CD4-positive, alpha-beta T cell treated with Interleukin-4 for 1 hour (primary cell): ENCODE data around the gene SUSD4.

Experiments
- DNase-seq, 2 donors: peaks; one replicate each; pipeline ENCODE4 v3.0.0-alpha.2; 2020 to 2022

SUSD4 gene

DNA sequence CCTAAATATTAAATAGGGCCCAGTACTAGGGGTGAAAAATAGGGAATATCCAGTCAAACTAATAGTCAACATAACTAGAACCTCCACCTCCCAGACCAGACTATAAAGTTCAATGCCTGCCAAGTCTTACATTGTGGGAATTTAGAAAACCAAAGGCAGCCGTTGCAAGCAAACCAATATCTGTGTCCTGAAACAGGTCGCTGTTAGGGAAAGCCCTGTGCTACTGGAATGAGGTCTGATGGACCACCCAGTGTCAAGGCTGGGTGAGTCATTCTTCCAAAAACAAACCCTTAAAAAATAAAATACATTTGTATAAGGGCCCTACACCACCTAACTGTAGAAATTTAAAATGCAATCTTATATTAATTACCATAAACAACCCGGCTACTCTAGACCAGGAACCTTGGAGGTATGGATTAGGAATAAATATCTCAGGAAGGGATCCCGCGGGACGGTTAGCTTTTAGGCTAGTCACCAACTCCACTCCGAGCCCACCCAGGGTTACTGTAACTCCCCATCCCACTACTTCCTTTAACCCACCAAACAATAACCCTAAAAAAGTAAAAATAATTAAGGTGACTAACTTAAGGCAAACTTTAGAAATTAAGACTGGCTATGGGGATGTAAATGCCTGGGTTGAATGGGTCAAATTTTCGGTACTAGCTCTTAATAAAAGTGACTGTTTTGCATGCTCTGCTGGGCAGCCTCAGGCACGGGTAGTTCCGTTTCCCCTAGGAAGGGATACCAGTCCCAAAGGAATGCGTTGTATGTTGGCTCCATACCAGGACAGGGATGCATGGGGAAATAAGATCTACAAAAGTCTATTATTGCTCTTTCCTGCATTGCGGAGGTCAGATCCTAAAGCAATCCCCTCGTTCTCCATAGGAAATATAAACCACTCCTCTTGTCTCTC lies 155.6 kb downstream of the SUSD4 start:
- no peak for DNase-seq

DNA sequence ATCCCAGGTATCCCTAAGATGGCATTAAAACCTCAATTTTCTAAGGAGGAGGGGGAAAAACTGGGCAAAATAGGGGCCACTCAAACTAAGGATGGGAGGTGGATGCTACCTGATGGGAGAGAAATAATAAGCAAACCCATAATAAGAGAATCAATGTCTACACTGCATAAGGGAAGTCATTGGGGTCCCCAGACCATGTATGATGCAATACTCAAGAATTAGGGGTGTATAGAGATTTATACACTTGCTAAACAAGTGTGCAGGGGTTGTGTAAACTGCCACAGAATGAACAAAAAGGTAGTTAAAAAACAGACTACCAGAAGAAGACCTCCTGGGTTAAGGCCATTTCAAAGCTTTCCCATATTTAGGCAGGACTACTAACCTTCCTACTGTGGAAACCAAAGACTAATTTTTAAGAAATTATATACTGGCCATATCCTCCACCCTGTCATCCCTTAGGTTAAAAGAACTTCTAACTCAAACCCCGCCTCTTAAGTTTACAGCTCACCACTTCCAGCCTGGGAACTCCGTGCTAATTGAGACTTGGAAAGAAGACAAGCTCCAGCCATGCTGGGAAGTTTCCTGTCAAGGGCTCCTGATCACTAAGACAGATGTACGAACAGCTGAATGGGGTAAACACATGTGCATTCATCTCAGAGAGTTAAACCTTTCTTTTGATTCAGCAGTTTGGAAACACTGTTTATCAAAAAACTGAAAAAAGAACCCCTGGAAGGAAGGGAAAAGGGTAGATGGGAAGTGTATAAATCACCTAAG lies 156.5 kb downstream of the SUSD4 start:
- DNase-seq, result no peak

DNA sequence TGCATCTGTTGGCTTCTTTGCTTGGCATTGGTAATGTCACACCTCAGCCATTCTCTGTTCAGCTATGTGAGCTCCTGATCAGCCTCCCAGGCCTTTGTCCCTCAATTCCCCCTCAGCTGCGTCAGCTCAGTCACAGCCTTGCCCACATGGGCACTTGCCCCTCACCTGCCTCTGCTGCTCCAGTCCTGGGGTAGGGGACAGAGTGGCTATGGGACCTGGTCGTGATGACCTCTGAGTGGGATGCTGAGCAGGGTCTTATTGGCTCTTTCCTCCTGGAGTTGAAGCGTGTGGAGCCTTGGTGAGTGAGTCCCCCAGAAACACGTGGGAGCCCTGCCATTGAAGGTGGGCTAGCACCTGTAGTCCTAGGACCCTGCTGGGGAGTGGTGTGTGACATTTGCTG lies 159.6 kb downstream of the SUSD4 start:
- DNase-seq, result no peak

DNA sequence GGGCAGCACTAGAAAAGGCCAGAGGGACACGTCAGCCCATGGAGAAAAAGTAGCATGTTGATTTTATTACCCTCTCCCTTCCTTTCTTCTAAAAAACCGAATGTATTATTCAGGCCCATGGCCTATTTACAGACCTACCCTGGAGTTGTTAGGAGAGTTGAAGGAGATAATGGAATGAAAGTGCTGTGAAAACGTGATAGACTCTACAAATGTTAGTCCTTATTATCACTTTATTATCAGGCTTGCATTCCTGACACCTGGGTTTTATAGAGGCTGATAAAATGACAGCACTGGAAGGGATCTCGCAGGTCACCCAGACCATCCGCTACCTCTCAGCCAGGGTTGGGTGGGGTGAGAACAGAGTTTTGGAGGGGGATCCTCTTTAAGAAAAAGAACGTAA lies 160.3 kb downstream of the SUSD4 start:
- no peak for DNase-seq

DNA sequence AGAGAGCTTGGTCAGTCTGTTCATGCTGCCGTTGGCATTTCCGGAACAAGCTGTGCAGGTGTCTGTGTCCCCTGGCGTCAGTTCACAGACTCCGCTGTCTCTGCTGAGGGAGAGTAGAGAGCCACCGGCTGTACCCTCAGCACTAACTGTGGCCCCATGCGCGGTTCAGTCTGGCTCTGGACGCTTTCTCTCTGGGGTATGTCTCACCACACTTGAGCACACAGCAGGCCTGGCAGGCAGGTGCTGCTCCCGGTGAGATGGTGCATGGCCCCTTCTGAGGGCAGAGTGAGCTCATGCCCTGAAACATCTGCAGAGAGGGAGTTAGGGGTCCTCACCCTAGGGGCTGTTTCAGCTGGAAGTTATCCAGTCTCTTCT lies 161.0 kb downstream of the SUSD4 start:
- no peak for DNase-seq

DNA sequence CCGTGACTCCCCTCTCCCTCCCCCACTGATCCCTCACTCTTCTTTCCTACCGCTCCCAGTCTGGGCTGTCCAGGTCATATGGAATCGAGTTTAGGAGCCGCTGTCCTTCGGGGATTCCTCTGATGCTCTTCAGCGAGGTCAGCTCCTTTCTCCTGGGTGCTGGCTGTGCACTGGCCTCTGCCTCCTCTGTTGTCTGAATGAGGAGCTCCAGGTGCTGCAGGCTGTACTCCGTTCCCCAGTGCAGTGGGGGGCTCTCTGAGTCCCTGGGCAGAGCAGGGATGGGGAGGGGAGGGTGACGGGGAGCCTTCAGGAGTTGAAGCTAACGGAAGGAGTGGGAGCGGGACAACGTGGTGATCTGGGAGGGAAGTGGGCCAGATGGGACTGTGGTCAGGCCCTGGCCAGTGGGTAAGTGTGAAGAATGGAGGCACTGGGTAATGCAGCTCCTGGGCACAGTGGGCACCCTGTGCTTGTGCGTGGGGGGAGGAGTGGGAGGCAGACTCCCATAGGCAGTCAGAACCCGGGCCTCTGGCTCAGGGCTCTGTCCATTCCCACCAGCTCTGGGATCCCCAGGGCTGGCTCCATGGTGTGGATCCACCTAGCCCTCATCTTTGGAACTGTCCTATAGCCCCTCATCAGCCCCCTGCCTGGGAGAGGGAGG lies 161.5 kb downstream of the SUSD4 start:
- no peak for DNase-seq

DNA sequence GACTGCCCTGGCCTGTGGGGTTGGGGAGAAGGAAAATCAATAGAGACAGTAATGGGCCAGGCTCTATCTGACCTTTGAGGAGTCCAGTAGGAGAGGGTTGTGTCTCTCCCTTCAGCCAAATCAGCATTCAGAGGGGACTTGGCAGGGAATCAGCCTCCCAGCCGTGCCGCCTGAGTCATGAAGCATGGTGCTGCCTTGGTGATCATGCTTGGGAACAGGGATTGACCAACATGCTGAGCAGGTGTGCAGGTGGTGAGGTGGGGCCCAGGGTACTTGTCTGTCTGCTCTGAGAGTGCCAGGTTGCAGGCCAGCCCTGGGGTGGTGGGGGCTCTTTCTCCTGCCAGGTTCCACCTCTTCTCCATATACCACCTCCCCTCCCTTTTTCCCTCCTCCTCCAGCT lies 162.0 kb downstream of the SUSD4 start:
- DNase-seq, result no peak

DNA sequence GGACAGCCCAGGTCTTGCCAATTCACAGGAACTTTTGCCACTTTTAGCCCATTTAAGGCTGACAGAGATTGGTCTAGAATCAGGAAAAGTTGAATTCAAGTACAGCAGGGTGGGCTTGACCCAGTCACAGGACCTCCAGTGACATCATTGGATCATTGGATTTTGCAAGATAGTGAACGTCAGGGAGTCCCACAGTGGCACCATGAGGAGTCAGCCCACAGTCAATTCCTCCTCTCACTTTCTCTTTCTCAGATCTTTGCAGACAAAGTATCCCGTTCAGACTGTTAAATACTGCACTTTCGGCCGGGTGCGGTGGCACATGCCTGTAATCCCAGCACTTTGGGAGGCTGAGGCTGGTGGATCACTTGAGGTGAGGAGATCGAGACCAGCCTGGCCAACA lies 163.1 kb downstream of the SUSD4 start:
- DNase-seq, result no peak

DNA sequence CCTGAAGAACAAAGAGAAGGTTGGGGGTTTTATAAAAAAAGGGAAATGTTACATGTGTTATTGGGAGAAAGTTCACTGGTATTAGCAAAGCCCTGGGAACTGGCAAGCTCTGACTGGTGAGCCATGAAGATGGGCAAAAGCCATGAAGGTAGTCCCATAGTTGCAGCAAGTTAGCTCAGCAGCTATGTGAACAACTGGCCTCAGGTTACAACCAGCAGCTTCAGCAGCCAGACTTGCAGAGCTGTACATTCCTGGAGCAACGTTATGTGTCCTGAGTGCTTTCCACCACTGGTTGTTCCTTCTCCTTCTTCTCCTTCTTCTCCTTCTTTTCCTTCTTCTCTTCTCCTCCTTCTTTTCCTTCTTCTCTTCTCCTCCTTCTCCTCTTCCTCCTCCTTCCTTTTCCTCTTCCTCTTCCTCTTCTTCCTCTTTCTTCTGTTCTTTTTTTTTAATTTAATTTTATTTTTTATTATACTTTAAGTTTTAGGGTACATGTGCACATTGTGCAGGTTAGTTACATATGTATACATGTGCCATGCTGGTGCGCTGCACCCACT lies 164.8 kb downstream of the SUSD4 start:
- no peak for DNase-seq

DNA sequence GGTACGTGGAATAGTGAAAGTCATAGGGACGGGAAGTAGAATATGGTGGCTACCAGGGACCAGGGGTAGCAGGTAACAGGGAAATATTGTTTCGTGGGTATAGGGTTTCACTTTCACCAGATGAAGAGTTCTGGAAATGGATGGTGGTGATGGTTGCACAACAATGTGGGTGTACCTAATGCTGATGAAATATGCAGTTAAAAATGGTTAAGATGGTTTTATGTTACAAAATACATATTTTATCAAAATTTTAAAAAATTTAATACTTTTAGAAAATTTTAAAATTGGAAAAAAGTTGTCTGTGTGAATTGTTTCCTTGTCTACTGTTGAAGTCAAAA lies 165.4 kb downstream of the SUSD4 start:
- no peak for DNase-seq

DNA sequence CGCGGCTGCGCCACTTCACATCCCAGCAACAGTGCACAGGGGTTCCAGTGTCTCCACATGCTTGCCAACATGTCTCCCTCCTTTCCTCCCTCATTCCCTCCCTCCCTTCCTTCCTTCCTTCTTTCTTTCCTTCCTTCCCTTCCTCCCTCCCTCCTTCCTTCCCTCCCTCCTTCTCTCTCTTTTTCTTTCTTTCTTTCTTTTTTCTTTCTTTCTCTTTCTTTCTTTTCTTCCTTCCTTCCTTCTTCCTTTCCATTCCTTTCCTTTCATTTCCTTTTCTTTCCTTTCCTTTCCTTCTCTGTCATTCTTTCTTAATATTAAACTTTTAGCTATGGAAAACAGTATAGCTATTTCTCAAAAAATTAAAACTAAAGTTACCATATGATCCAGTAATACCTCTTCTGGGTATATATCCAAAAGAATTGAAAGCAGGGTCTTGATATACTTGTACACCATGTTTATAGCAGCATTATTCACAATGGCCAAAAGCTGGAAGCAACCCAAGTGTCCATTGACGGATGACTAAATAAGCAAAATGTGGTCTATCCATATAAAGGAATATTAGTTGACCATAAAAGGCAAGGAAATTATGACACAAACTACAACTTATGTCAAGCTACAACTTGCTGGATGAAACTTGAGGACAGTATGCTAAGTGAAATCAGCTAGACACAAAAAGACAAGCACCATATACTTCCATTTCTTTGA lies 165.9 kb downstream of the SUSD4 start:
- DNase-seq, result no peak

DNA sequence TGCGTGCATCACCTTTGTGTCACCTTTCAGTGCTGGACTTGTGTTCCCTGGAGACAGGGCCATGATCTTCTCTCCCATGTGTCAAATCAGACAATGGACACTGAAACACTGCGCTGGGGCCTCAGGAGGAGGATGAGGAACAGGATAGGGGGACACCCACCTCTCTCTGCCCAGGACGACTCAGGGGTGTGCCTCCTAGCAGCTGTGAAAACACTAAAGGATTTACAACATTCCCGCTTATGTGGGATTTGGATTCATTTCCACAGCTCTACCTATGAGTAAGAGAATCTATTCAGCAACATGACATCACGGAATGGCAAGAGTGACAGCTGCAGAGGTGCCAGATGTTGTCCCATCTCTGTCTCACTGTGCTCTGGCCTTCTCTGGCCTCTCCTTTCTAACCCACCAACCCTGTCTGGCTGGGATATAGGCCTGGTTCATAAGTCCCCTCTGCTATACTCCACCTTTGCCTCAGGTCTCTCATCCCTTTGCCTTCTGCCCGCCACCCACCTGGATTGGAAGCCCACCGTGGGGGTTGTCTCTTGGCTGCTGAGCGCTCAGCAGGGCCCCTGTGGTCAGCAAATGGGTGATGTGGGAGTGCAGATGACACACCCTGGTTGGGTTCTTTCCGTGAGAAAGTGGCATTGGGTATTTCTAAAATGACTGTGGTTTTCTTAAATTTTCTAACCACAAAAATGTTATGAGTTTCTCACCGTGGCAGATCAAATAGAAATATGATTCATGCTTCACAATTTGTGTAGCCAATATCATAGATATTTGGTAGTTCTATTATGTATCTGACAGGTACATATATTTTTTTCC lies 173.9 kb downstream of the SUSD4 start:
- DNase-seq, result peak; percentile 21 to 59

DNA sequence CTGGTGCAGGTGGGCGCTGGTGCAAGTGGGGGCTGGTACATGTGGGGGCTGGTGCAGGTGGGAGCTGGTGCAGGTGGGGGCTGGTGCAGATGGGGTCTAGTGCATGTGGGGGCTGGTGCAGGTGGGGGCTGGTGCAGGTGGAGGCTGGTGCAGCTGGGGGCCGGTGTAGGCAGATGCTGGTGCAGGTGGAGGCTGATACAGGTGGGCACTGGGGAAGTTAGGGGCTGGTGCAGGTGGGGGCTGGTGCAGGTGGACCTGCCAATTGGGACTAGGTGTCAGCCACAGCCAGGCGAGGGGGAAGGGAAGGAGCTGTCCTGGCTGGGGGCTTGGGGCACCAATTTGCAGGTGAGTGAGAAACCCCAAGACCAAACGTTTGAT lies 174.5 kb downstream of the SUSD4 start:
- no peak for DNase-seq

DNA sequence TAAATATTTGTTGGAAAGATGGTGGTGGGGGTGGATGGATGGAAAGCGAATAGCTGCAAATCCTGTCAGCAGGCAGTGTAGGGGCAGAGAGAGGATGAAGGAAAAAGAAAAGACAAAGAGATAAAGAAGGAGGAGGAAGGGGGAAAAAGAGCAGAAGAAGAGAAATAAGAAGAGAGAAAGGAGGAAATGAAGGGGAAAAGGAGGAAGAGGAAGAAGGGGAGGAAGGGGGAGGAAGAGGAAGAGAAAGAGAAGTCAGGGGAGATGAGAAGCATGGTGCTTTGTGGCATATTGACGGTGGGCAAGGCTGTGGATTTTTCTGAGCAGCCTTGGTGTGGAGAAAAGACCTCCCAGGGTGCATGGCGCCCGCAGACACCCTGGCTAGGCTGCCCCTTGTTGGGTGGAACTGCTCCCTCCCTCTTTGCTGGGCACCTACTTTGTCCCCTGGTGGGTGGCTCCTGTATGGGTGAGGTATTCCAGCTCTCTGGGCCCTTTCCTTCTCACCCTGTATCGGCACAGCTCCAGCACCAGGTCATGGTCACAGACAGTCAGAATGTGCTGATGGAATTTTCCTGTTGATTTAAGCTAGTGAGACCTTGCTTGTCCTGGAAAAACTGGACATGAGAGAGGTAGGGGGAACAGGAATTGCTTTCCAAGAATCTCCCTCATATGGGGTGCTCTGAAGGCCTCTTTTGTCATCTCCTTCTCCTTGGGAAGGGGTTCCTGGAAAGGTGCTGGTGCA lies 175.2 kb downstream of the SUSD4 start:
- DNase-seq, result no peak

DNA sequence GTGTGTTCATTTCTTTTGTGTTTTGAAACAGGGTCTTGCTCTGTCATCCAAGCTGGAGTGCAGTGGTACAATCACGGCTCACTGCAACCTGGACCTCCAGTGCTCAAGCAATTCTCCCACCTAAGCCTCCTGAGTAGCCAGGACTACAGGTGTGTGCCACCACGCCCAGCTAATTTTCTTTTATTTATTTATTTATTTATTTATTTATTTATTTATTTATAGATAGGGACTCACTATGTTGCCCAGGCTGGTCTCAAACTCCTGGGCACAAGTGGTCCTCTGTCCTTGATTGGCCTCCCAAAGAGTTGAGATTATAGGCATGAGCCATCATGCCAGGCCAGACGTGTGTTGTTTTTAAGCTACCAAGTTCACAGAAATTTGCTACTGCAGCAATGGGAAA lies 177.2 kb downstream of the SUSD4 start:
- no peak for DNase-seq

DNA sequence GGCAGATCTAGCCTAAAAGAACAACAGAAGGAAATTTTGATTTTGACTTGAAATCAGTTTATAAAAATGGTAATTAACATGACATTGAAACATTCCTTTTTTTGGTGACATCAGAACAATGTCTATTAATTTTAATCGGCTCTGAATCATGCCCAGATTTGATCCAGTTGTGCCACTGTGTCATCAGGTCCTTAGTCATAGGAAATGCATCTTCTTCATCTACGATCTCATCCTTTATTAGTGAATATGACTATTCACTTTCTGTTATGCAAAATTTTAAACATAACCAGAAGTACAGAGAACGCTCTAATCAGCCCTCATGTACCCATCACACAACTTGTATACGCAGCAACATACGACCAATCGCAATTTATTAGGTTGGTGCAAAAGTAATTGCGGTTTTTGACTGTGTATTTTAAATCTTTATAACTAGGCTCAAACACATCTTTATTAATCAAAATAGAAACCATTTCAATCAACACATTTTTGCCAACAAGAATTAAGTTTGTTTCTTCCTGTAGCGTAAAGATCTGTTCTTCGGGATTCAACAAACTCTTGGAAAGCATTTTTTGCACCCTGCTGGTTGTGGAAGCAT lies 180.6 kb downstream of the SUSD4 start:
- no peak for DNase-seq

DNA sequence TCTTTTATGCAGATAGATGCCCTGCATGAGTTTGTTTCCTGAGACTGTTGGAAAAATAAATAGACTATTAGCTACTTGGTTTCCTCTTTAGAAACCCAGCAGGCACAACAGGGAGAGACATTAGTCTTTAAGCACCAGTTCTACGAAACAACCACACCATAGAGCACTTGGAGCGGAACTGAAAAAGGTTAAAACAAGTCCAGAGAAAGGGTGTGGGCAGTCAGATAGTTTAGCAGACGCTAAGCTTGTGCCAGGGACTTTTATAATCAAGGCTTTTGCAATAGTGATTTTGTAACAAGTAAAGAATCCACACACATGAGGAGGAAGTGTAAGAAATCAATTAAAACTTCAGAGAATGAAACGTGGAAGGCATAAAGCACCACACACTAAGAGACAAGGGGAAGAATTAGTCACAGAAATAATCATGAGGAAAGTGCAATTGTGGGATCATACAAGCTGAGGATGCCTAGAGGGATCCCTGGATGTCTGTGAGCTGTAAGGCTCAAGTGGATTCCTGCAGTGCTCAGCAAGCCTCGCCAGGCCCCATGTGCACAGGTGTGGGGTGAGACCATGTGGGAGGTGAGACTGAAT lies 183.2 kb downstream of the SUSD4 start:
- peak; percentile 28 to 36 for DNase-seq

DNA sequence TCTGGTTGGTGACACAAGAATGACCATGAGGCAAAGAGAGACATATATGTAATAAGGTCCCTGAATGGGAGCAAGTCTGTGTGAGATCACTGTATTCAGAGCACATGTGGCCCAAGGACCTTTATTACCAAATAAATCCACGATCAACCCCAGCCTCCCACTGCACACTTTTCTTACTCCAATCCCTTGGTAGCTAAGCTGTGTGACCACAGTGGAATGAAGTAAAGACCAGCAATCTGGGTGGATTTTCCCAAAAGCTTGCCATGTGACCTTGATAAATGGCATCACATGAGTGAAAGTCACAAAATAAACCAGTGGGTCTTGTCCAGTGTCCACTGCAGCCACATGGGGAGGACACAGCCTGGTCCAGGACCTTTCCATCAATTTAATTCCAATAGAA lies 184.2 kb downstream of the SUSD4 start:
- no peak for DNase-seq

DNA sequence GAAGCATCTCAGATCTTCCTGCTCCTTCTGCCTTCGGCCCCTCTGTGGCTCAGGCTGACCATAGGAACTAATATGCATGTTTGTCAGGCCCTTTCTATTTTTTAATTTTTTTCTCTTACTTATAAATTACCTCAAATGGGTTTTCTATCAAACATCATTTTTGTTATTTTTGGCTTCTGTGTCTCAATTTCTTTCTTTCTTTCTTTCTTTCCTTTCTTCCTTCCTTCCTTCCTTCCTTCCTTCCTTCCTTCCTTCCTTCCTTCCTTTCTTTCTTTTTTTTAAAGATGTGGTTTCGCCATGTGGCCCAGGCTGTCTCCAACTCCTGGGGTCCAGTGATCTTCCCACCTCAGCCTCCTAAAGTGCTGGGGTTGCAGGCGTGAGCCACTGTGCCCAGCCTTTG lies 184.7 kb downstream of the SUSD4 start:
- no peak for DNase-seq

DNA sequence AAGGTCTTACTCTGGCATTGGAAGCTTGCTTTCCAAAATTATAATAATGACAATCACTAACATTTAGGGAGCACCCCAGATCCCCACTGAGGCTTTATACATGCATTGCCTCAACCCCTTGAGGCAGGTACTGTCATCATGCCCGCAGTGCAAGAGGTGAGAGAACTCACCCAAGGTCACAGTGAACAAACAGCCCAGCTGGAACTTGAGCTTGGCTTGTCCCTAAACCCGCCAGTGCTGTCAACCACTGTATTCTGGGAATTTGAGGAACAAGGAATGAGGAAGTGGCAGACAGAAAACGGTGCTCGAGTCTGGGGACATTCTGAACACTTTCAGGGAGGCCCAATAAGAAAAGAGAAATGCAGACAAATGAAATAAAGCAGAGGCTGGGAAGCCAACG lies 186.3 kb downstream of the SUSD4 start:
- DNase-seq, result peak in 1 of 2 donors; percentile 47
